Subcutaneous adipose tissue (tissue), 4 donors: ENCODE data around the gene TADA3. TPM values are rescaled to one million over a fixed set of nuclear protein-coding genes. Genes with fewer than 3 reads are reported as not detected.

ENCODE experiments used
- CTCF ChIP-seq: fragments of 450-650 bp; IDR thresholded peaks from one replicate; pipeline ENCODE4 v1.5.1; 2016; ENCODE audit warnings: low read depth, mild to moderate bottlenecking, control low read depth, antibody characterized with exemption, moderate library complexity
- total RNA-seq, 4 donors: library from RNA; depleted of rRNA; stranded (reverse); fragments of >200 nt; gene quantifications; one replicate each; pipeline ENCODE4 v1.1.0, GENCODE V29; 2016

The TADA3 gene
- total RNA-seq, 4 donors from 2014 or later, result 32.1 to 69.6 (median 58.9) TPM

GRCh38 chr3:9731206-9732079, 60.8 kb downstream of the TADA3 start, which contains the start of gene BRPF1:
Gene BRPF1, plus strand, starts transcription at chr3:9731735. Its CDS starts 2,406 bp downstream, at chr3:9734141.
- TF ChIP-seq CTCF, result no peak

GRCh38 chr3:9730657-9731205, 61.5 kb downstream of the TADA3 start:
- TF ChIP-seq CTCF, result no peak

Other genes with a start within 250 kb of the TADA3 start
- not detected for gene LHFPL4, start 238.7 kb downstream of the TADA3 start, total RNA-seq
- gene MTMR14, start 143.0 kb downstream of the TADA3 start, total RNA-seq, result 10 to 100 TPM; 28.0 to 46.6 (median 39.4) TPM
- 1 to 10 TPM in 1 of 4 donors, not detected in 3; 2.0 TPM for gene CPNE9, start 88.6 kb downstream of the TADA3 start, total RNA-seq
- 10 to 100 TPM; 11.3 to 18.8 (median 14.5) TPM for gene BRPF1, start 60.7 kb downstream of the TADA3 start, total RNA-seq
- 10 to 100 TPM; 16.0 to 23.0 (median 19.3) TPM for gene OGG1, start 42.5 kb downstream of the TADA3 start, total RNA-seq
- gene CAMK1, start 22.5 kb downstream of the TADA3 start, total RNA-seq, result 100 to 1,000 TPM in 1 of 4 donors, 10 to 100 TPM in 3; 57.0 to 122 (median 66.6) TPM
- gene ARPC4, start 609 bp upstream of the TADA3 start, total RNA-seq, result 100 to 1,000 TPM in 3 of 4 donors, 10 to 100 TPM in 1; 85.4 to 174 (median 158) TPM
- gene TTLL3, start 17.8 kb upstream of the TADA3 start, total RNA-seq, result 100 to 1,000 TPM in 1 of 4 donors, 10 to 100 TPM in 3; 36.5 to 125 (median 70.0) TPM
- gene RPUSD3, start 51.5 kb upstream of the TADA3 start, total RNA-seq, result 10 to 100 TPM; 28.9 to 40.1 (median 33.8) TPM
- 1,000 to 10,000 TPM in 2 of 4 donors, 100 to 1,000 TPM in 2; 684 to 1,626 (median 1,205) TPM for gene CIDEC, start 87.8 kb upstream of the TADA3 start, total RNA-seq
- gene JAGN1, start 98.1 kb upstream of the TADA3 start, total RNA-seq, result 10 to 100 TPM; 53.7 to 83.8 (median 60.2) TPM
- 10 to 100 TPM in 3 of 4 donors, 1 to 10 TPM in 1; 5.9 to 27.9 (median 14.2) TPM for gene IL17RE, start 110.4 kb upstream of the TADA3 start, total RNA-seq
- gene IL17RC, start 124.6 kb upstream of the TADA3 start, total RNA-seq, result 10 to 100 TPM; 26.3 to 99.3 (median 82.1) TPM
- gene CRELD1, start 141.4 kb upstream of the TADA3 start, total RNA-seq, result 10 to 100 TPM; 30.2 to 45.6 (median 35.5) TPM
- gene PRRT3, start 159.9 kb upstream of the TADA3 start, total RNA-seq, result 1 to 10 TPM in 2 of 4 donors, under 1 TPM in 2; 0.82 to 2.4 (median 1.0) TPM
- gene EMC3, start 194.4 kb upstream of the TADA3 start, total RNA-seq, result 100 to 1,000 TPM in 1 of 4 donors, 10 to 100 TPM in 3; 71.6 to 103 (median 90.8) TPM
- 10 to 100 TPM in 2 of 4 donors, 1 to 10 TPM in 2; 1.5 to 12.2 (median 7.2) TPM for gene FANCD2, start 234.0 kb upstream of the TADA3 start, total RNA-seq